K562 (cell line): ENCODE results near the gene GFOD1. TPM values are rescaled to one million over a fixed set of nuclear protein-coding genes. Genes with fewer than 3 reads are reported as not detected.

Experiments
- ATAC-seq: fragments of 200-7000 bp; cut with Tn5 transposase; 3 replicates; pipeline ENCODE4 v1.9.1; 2020; ENCODE audit warnings: moderate library complexity
- BruUV-seq: library from RNA; stranded (reverse); fragments of 400-500 nt; replicated peaks from 2 replicates; lab custom pipeline; 2021; lab: Mats Ljungman, UMichigan
- CTCF ChIA-PET: fragments of 300-600 bp; formaldehyde crosslinking; extraction: SDS; loops from one replicate; lab custom pipeline; 2021; ENCODE audit warnings: low intra/inter-chr PET ratio; lab: Yijun Ruan, JAX
- POLR2A ChIA-PET: fragments of 300-600, 350-650 bp; sonication (Branson Sonifier 250); formaldehyde crosslinking; extraction: SDS; loops from one replicate; lab custom pipeline; 2021; ENCODE audit warnings: antibody characterized with exemption, inconsistent platforms; lab: Yijun Ruan, JAX
- DNase-seq, 4 experiments: peaks; one replicate each; pipeline versions ENCODE4 v3.0.0 to v3.0.0-alpha.2; 2011 to 2018; ENCODE audit warnings: low spot score in 3 of 4, mixed read lengths in 3 of 4; ENCODE audit errors: extremely low read depth in 1 of 4
- FAIRE-seq: peaks from 2 replicates; lab custom pipeline; 2011; peaks lifted over from hg19 to GRCh38; lab: Jason Lieb, UNC
- H2AFZ ChIP-seq: 2 replicates; pipeline ENCODE4 v1.6.0; 2011; ENCODE audit warnings: low read depth, low read length, control low read depth, inconsistent platforms
- H3K27ac ChIP-seq: fragments of 200-600 bp; 3 replicates; pipeline ENCODE4 v1.8.0; 2011; ENCODE audit warnings: low read depth, mild to moderate bottlenecking, control low read depth, inconsistent platforms, low read length, moderate library complexity, mixed read lengths; ENCODE audit errors: extremely low read depth
- H3K27me3 ChIP-seq, 2 experiments: fragments of 300-600 bp in 1 of 2; 2 replicates in 1 of 2; 3 replicates in 1 of 2; pipeline versions ENCODE4 v1.6.0 to v1.8.0; 2011; ENCODE audit warnings: inconsistent platforms in 2 of 2, low read length in 2 of 2, mild to moderate bottlenecking in 1 of 2, mixed read lengths in 1 of 2, moderate library complexity in 1 of 2; ENCODE audit not compliant: control insufficient read depth in 2 of 2, insufficient read depth in 2 of 2
- H3K36me3 ChIP-seq: fragments of 300-600 bp; 3 replicates; pipeline ENCODE4 v1.8.0; 2011; ENCODE audit warnings: mild to moderate bottlenecking, low read length, inconsistent platforms; ENCODE audit not compliant: control insufficient read depth, insufficient read depth
- H3K4me1 ChIP-seq, 2 experiments: fragments of 200-600 bp in 1 of 2; replicated peaks in 1 of 2; 2 replicates in 1 of 2; 3 replicates in 1 of 2; pipeline versions ENCODE4 v1.5.1 to v1.8.0; 2011; ENCODE audit warnings: inconsistent platforms in 2 of 2, low read length in 2 of 2, mild to moderate bottlenecking in 1 of 2, mixed read lengths in 1 of 2, moderate library complexity in 1 of 2; ENCODE audit not compliant: control insufficient read depth in 2 of 2, insufficient read depth in 2 of 2
- H3K4me2 ChIP-seq: 2 replicates; pipeline ENCODE4 v1.6.1; 2011; ENCODE audit warnings: low read length, control low read depth, inconsistent platforms, mixed read lengths; ENCODE audit not compliant: insufficient read depth
- H3K4me3 ChIP-seq: fragments of 200-600 bp; sonication (generic), shearing (Covaris generic); 2 replicates; pipeline ENCODE4 v1.5.1; 2016; ENCODE audit warnings: control low read depth, inconsistent platforms
- H3K79me2 ChIP-seq: fragments of 200-600 bp; 3 replicates; pipeline ENCODE4 v1.8.0; 2011; ENCODE audit warnings: low read length, inconsistent platforms; ENCODE audit not compliant: control insufficient read depth, insufficient read depth
- H3K9ac ChIP-seq, 2 experiments: 2 replicates each; pipeline versions ENCODE4 v1.6.0 to v1.6.1; 2011; ENCODE audit warnings: low read depth in 2 of 2, low read length in 2 of 2, control low read depth in 1 of 2, inconsistent platforms in 1 of 2, mild to moderate bottlenecking in 1 of 2, mixed read lengths in 1 of 2; ENCODE audit not compliant: insufficient read depth in 1 of 2
- H3K9me1 ChIP-seq: one replicate; pipeline ENCODE4 v1.6.0; 2011; ENCODE audit warnings: inconsistent platforms, mild to moderate bottlenecking, low read length, moderate library complexity; ENCODE audit not compliant: control insufficient read depth, insufficient read depth
- H3K9me3 ChIP-seq: replicated peaks from 2 replicates; pipeline ENCODE4 v1.5.1; 2011; ENCODE audit warnings: low read depth, low read length, inconsistent platforms; ENCODE audit not compliant: control insufficient read depth, insufficient read depth
- H4K20me1 ChIP-seq: replicated peaks from 2 replicates; pipeline ENCODE4 v1.6.1; 2011; ENCODE audit warnings: low read length, inconsistent platforms, mixed read lengths; ENCODE audit not compliant: control insufficient read depth, insufficient read depth
- CEBPB ChIP-seq: fragments of 450-650 bp; IDR thresholded peaks from 2 replicates; pipeline ENCODE4 v1.6.1; 2016; ENCODE audit warnings: missing genetic modification characterization, missing compliant biosample characterization
- ESRRB ChIP-seq: fragments of 250-450 bp; sonication (Bioruptor Pico); IDR thresholded peaks from 2 replicates; pipeline ENCODE4 v1.5.0; 2020; ENCODE audit warnings: mild to moderate bottlenecking, moderate library complexity, borderline replicate concordance
- NR1H2 ChIP-seq: sonication (generic); formaldehyde crosslinking; IDR thresholded peaks from 2 replicates; pipeline ENCODE4 v1.4.0; 2020; ENCODE audit warnings: mild to moderate bottlenecking, missing genetic modification reagents
- PBX2 ChIP-seq, 2 experiments: IDR thresholded peaks in 1 of 2; conservative IDR thresholded peaks in 1 of 2; 2 replicates each; pipeline ENCODE4 v1.6.1; 2016; ENCODE audit warnings: low read depth in 2 of 2, mild to moderate bottlenecking in 1 of 2, missing compliant biosample characterization in 1 of 2, missing genetic modification characterization in 1 of 2, moderate library complexity in 1 of 2
- PTRF ChIP-seq: fragments of 450-650 bp; IDR thresholded peaks from 2 replicates; pipeline ENCODE4 v1.6.1; 2016; ENCODE audit warnings: mild to moderate bottlenecking, missing genetic modification characterization, missing compliant biosample characterization
- SMARCA5 ChIP-seq: fragments of 450-650 bp; IDR thresholded peaks from 2 replicates; pipeline ENCODE4 v1.6.1; 2016
- SMARCE1 ChIP-seq: fragments of 450-650 bp; IDR thresholded peaks from 2 replicates; pipeline ENCODE4 v1.7.1; 2016; ENCODE audit warnings: mild to moderate bottlenecking
- TRIM28 ChIP-seq: fragments of 450-650 bp; IDR thresholded peaks from 2 replicates; pipeline ENCODE4 v1.6.1; 2017
- TSHZ1 ChIP-seq: fragments of 250-450 bp; sonication (Bioruptor Pico); IDR thresholded peaks from 2 replicates; pipeline ENCODE4 v1.4.0; 2020; ENCODE audit warnings: mild to moderate bottlenecking, moderate library complexity
- VEZF1 ChIP-seq: fragments of 200-800 bp; sonication (Bioruptor generic); IDR thresholded peaks from 2 replicates; pipeline ENCODE4 v1.6.1; 2017; ENCODE audit warnings: missing genetic modification characterization, missing compliant biosample characterization
- ZBTB2 ChIP-seq: fragments of 450-650 bp; IDR thresholded peaks from 2 replicates; pipeline ENCODE4 v1.6.1; 2016; ENCODE audit warnings: antibody characterized with exemption
- ZNF146 ChIP-seq: IDR thresholded peaks from one replicate; pipeline ENCODE4 v1.6.1; 2018; ENCODE audit warnings: missing compliant biosample characterization; ENCODE audit not compliant: unreplicated experiment
- WGBS: fragments of 100-300 bp; shearing (Covaris generic); methylation state at CpG from one replicate; pipeline ENCODE4 v1.1.6; 2016; ENCODE audit warnings: low coverage, mixed read lengths; ENCODE audit not compliant: insufficient coverage; ENCODE audit errors: missing lambda C conversion rate; 5-methylcytosine and 5-hydroxymethylcytosine counted together
- in situ Hi-C: fragments of 300-500 bp; cut with MboI; formaldehyde crosslinking; loops from 4 replicates; pipeline ENCODE4 v1.15.0; 2018; ENCODE audit warnings: inconsistent platforms, mixed read lengths
- intact Hi-C: fragments of 100-400 bp; cut with micrococcal nuclease; formaldehyde crosslinking; loops from 2 replicates; pipeline ENCODE4 v1.14.2; 2022
- polyA plus RNA-seq, 8 experiments: library from polyadenylated mRNA; depleted of rRNA in 4 of 8; stranded (reverse) in 5 of 8; unstranded in 3 of 8; fragments of >200 nt; fragmentation: Nextera tagmentation in 2 of 8; fragmentation: Illumina TruSeq in 1 of 8; extraction: Ambion mirVana in 2 of 8; extraction: Trizol in 1 of 8; gene quantifications; 2 replicates each; pipeline versions ENCODE4 v1.2.1 to v1.2.3, GENCODE V29; 2011 to 2014; ENCODE audit warnings: inconsistent platforms in 1 of 8, missing spikeins in 1 of 8
- total RNA-seq, 7 experiments: library from RNA; depleted of rRNA in 6 of 7; stranded (reverse); fragments of >200 nt in 6 of 7; fragmentation: Illumina TruSeq in 2 of 7; extraction: Trizol in 2 of 7; gene quantifications; 2 replicates each; pipeline versions ENCODE4 v1.2.1 to v1.2.3, GENCODE V29; 2011 to 2021; ENCODE audit warnings: low replicate concordance in 1 of 7

GFOD1 gene
- total and polyA plus RNA-seq, 9 of the 15 experiments (the other 6 are each of a cell fraction or from before 2014, with no cell fraction given), result 3.8 to 12.0 (median 8.2) TPM

- POLR2A ChIA-PET, result interaction anchor here (1.0 to 1.7 kb wide), 2 partner anchors 11 to 21 kb away, joined by 3 to 4 read pairs; no protein-coding TSS in a partner anchor
- no peak overlapping the region for H2AFZ ChIP-seq
- in situ Hi-C loops, result no loop called here
- TF ChIP-seq ZNF146 (CRISPR knock-in tag) (no peak), VEZF1 (CRISPR knock-in tag) (peak; percentile 52), ESRRB (CRISPR knock-in tag) (no peak), ZBTB2 (peak; percentile 81; the same call in 1 of the 2 replicates), PBX2 (CRISPR knock-in tag; IDR thresholded peaks at IDR 0.05; ENCODE audit: low read depth) (no peak), PBX2 (tag; conservative IDR thresholded peaks at IDR 0.05; ENCODE audit: low read depth) (peak; percentile 62), NR1H2 (no peak), PTRF (tag) (no peak), TSHZ1 (no peak), SMARCA5 (no peak), SMARCE1 (peak; percentile 88), CEBPB (tag) (no peak), TRIM28 (no peak)
These were observed 167.4 kb downstream of the GFOD1 start for GRCh38 chr6:13319891-13320564.

More at GRCh38 chr6:13319891-13320564, 167.4 kb downstream of the GFOD1 start:
- intact Hi-C loops, result no loop called here
- H3K36me3 ChIP-seq, result peaks cover 82% of the 10 kb centered on the region
- H3K9me3 ChIP-seq, result no peaks in the 10 kb centered on the region
- 5% methylated on average over 5 of the region's 5 CpGs for WGBS
- H3K4me3 ChIP-seq, result no peak overlapping the region
- no TSS peak for BruUV-seq
- H3K4me1 ChIP-seq, result peaks cover 6 to 11% of the 10 kb centered on the region in 2 experiments; a peak in 4 of 5 replicates
- no peaks in the 10 kb centered on the region for H3K27me3 ChIP-seq
- no peaks in the 10 kb centered on the region for H4K20me1 ChIP-seq
- DNase-seq, result peak; percentile 80 to 90 (median 84)
- FAIRE-seq, result peak; percentile 90
- no peaks in the 10 kb centered on the region for H3K9me1 ChIP-seq
- H3K79me2 ChIP-seq, result no peaks in the 10 kb centered on the region
- ATAC-seq, result peak; percentile 87
- H3K9ac ChIP-seq, result no peak overlapping the region
- CTCF ChIA-PET, result no interaction called here
- H3K4me2 ChIP-seq, result peak overlapping the region; percentile 43; the same call in 1 of the 2 replicates
- H3K27ac ChIP-seq, result peak overlapping the region; percentile 46; the same call in 1 of the 3 replicates
